ENCODE measurements around the gene EFS. TPM values are rescaled to one million over a fixed set of nuclear protein-coding genes. Genes with fewer than 3 reads are reported as not detected.

EFS gene
- total RNA-seq, 1 experiment from 2014 or later: 0.14 TPM

DNA sequence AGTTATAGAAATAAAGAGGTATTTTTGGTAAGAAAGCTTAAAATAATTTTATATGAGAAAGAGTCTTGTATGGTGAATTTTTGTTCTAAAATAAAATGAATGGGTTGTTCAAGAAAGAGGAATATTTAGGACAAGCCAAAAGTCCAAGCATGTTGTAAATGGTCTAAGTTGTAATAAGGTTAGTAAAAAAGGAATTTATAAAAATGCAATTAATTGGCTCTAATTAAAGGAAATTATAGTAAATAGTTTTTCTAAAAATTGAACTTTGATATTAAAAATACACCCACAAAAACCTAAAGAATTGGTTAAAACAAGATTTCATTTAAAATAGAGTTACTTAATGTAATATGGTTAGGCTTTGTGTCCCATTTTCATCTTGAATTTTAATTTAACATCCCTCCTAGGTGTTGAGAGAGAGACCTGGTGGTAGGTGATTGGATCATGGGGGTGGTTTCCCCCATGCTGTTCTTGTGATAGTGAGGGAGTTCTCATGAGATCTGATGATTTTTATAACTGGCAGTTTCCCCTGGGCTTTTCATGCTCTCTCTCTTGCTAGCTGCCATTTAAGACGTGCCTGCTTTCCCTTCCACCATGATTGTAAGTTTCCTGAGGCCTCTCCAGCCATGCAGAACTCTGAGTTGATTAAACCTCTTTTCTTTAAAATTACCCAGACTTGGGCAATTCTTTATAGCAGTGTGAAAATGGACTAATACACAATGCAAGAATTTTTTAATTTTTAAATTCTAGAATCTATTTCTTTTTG is 25.3 kb downstream of the EFS start:
- intact Hi-C loops (cut with micrococcal nuclease; ENCODE audit: unreplicated experiment): no loop called here
- ChIA-PET POLR2A (no interaction called here), CTCF (no interaction called here)
- H3K4me3 ChIP-seq (ENCODE audit: low read depth, low read length): no peak overlapping the region
- H3K27me3 ChIP-seq (replicated peaks; ENCODE audit: control insufficient read depth, insufficient read depth, low read length): no peaks in the 10 kb centered on the region
- no peaks in the 10 kb centered on the region for H3K36me3 ChIP-seq (ENCODE audit: control insufficient read depth, insufficient read depth, low read length)
- H3K4me3 Mint-ChIP-seq (ENCODE audit: unreplicated experiment): no peak overlapping the region
- peaks cover 30% of the 10 kb centered on the region for H3K9me3 ChIP-seq
- no peaks in the 10 kb centered on the region for H3K9me3 Mint-ChIP-seq (ENCODE audit: unreplicated experiment)
- BruUV-seq (replicated peaks): no TSS peak
- no peaks in the 10 kb centered on the region for H3K4me1 Mint-ChIP-seq (ENCODE audit: low read depth, unreplicated experiment)
- no peak for DNase-seq
- H3K27ac Mint-ChIP-seq (ENCODE audit: unreplicated experiment): no peak overlapping the region
- TF ChIP-seq, protein P1, sequence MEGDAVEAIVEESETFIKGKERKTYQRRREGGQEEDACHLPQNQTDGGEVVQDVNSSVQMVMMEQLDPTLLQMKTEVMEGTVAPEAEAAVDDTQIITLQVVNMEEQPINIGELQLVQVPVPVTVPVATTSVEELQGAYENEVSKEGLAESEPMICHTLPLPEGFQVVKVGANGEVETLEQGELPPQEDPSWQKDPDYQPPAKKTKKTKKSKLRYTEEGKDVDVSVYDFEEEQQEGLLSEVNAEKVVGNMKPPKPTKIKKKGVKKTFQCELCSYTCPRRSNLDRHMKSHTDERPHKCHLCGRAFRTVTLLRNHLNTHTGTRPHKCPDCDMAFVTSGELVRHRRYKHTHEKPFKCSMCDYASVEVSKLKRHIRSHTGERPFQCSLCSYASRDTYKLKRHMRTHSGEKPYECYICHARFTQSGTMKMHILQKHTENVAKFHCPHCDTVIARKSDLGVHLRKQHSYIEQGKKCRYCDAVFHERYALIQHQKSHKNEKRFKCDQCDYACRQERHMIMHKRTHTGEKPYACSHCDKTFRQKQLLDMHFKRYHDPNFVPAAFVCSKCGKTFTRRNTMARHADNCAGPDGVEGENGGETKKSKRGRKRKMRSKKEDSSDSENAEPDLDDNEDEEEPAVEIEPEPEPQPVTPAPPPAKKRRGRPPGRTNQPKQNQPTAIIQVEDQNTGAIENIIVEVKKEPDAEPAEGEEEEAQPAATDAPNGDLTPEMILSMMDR (IDR thresholded peaks at IDR 0.05; ENCODE audit: insufficient read depth in 1 of 2, low read depth in 1 of 2, low read length in 1 of 2, severe bottlenecking in 1 of 2, unreplicated experiment in 1 of 2): no peak
- H3K4me1 ChIP-seq: peaks cover 6% of the 10 kb centered on the region; the same call in 1 of the 2 replicates
- H3K27me3 Mint-ChIP-seq (ENCODE audit: insufficient read depth, unreplicated experiment): no peaks in the 10 kb centered on the region
- peaks cover 4% of the 10 kb centered on the region for H3K36me3 Mint-ChIP-seq (ENCODE audit: insufficient read depth, unreplicated experiment)

DNA sequence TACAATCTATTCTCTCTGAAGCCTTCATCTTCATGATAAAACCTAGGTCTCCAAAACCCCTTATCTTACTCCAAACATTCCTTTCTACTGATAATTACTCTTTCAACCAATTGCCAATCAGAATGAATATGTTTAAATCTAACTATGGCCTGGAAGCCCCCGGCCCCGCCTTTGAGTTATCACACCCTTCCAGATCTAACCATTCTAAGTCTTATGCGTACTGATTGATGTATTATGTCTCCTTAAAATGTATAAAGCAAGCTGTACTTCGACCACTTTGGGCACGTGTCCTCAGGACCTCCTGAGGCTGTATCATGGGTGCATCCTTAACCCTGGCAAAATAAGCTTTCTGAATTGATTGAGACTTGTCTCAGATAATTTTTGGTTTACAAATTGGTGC is 29.3 kb downstream of the EFS start:
- Histone ChIP-seq H3K27me3 (replicated peaks; ENCODE audit: control insufficient read depth, insufficient read depth, low read length) (no peaks in the 10 kb centered on the region), H3K4me3 (ENCODE audit: low read depth, low read length) (no peak overlapping the region), H3K9me3 (peaks cover 26% of the 10 kb centered on the region), H3K36me3 (ENCODE audit: control insufficient read depth, insufficient read depth, low read length) (no peaks in the 10 kb centered on the region), H3K4me1 (0 out of 2 replicates have a peak, but pooled peaks cover 6% of the 10 kb centered on the region)
- TF ChIP-seq, protein P1 (IDR thresholded peaks at IDR 0.05; ENCODE audit: insufficient read depth in 1 of 2, low read depth in 1 of 2, low read length in 1 of 2, severe bottlenecking in 1 of 2, unreplicated experiment in 1 of 2): no peak
- Mint-ChIP-seq H3K36me3 (ENCODE audit: insufficient read depth, unreplicated experiment) (peaks cover 4% of the 10 kb centered on the region), H3K27me3 (ENCODE audit: insufficient read depth, unreplicated experiment) (no peaks in the 10 kb centered on the region), H3K9me3 (ENCODE audit: unreplicated experiment) (no peaks in the 10 kb centered on the region), H3K27ac (ENCODE audit: unreplicated experiment) (no peak overlapping the region), H3K4me1 (ENCODE audit: low read depth, unreplicated experiment) (no peaks in the 10 kb centered on the region), H3K4me3 (ENCODE audit: unreplicated experiment) (no peak overlapping the region)
- BruUV-seq (replicated peaks): no TSS peak
- intact Hi-C loops (cut with micrococcal nuclease; ENCODE audit: unreplicated experiment): no loop called here
- DNase-seq: no peak
- ChIA-PET CTCF (no interaction called here), POLR2A (interaction anchor here (1.1 kb wide), 1 partner anchor 14 kb away, joined by 5 read pairs; the partner anchor contains the start of gene PABPN1)

DNA sequence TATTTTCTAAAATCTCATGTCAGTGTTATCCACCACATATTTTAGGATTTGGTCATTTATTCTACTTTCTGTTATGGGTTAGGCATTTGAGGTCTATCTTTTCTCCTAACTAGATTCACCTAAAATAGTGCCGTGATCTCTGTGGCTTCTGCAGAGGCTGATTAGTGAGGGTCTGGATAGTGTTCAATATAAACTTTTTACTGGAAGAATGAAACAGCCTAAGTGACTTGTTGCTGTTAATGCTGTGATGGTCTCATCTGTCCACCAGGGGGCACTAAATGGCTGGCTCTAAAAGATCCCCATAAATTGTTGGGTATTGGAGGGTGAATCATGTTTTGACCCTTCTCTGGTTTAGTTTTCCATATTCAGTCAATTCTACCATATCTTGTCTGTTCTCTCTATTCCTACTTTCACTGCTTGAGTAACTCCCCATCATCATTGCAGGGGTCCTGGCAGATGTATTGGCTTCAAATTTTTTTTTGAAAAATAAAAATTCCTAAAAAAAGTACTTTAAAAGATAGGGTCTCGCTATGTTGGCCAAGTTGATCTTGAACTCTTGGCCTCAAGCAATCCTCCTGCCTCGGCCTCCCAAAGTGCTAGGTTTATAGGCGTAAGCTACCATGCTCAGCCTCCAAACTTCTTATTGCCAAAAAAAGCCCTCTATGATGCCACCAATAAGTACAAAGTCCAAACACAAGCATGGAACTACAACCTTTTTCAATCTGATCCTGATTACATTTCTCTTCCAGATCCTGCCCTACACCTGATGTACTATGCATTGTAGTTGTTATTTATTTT is 36.8 kb downstream of the EFS start:
- Histone ChIP-seq H3K4me1 (no peaks in the 10 kb centered on the region), H3K27me3 (replicated peaks; ENCODE audit: control insufficient read depth, insufficient read depth, low read length) (no peaks in the 10 kb centered on the region), H3K36me3 (ENCODE audit: control insufficient read depth, insufficient read depth, low read length) (peaks cover 2% of the 10 kb centered on the region), H3K4me3 (ENCODE audit: low read depth, low read length) (no peak overlapping the region), H3K9me3 (no peaks in the 10 kb centered on the region)
- no TSS peak for BruUV-seq (replicated peaks)
- TF ChIP-seq, protein P1 (IDR thresholded peaks at IDR 0.05; ENCODE audit: insufficient read depth in 1 of 2, low read depth in 1 of 2, low read length in 1 of 2, severe bottlenecking in 1 of 2, unreplicated experiment in 1 of 2): peak; percentile 73 to 74
- no peak overlapping the region for H3K27ac Mint-ChIP-seq (ENCODE audit: unreplicated experiment)
- no peaks in the 10 kb centered on the region for H3K9me3 Mint-ChIP-seq (ENCODE audit: unreplicated experiment)
- intact Hi-C loops (cut with micrococcal nuclease; ENCODE audit: unreplicated experiment): loop anchor here (1.0 kb wide), 3 partner anchors 34 to 235 kb away; no protein-coding TSS in a partner anchor
- ChIA-PET CTCF (no interaction called here), POLR2A (no interaction called here)
- peak; percentile 65 to 69 for DNase-seq
- no peaks in the 10 kb centered on the region for H3K27me3 Mint-ChIP-seq (ENCODE audit: insufficient read depth, unreplicated experiment)
- no peak overlapping the region for H3K4me3 Mint-ChIP-seq (ENCODE audit: unreplicated experiment)
- peaks cover 36% of the 10 kb centered on the region for H3K36me3 Mint-ChIP-seq (ENCODE audit: insufficient read depth, unreplicated experiment)
- H3K4me1 Mint-ChIP-seq (ENCODE audit: low read depth, unreplicated experiment): peaks cover 1% of the 10 kb centered on the region
